ENCODE results near the gene ADGRD1.

Gene ADGRD1

DNA sequence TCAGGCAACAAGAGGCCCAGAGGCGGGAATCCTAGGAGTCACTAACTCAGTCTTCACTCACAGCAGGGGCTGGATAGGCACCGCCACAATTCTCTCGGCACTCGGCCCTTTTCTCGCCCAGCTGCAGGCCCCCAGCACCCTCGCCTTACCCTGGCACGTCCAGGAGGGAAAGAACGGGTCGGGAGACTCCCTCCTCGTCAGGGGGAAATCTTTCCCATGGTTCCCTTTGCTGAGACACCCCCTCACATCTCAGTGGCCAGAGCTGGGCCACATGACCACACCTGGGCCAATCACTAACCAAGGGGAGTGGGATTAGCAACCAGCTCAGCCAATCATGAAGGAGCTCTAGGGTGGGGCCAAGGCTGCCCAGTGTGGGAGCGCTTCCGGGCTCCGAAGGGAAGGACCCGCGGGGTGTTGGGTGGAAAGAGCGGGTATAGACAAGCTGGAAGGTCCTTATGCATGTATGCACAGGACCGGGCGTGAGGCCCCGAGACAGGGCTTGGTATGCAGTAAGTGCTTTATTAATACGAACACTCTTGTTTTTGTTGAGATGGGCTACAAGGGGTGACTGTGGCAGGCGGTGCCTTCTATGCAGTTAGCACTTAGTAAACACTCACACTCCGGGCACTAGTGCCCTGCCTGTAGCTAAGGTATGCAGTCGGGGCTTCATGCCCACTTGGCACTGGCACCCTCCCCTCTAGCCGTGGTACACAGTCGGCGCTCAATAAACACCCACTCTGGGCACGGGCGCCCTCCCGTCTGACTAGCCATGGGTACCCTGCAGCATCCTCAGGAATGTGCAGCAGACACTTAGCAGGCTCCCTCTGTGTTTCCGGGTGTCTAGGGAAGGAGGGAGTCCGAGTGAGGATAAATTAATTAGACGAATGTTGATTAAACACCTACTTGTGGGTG is 40.3 kb downstream of the ADGRD1 start:
- no peak for TF ChIP-seq POLR2AphosphoS5 (IDR thresholded peaks at IDR 0.05; ENCODE audit: low read depth, low read length)
- TF ChIP-seq REST (IDR thresholded peaks at IDR 0.05; ENCODE audit: insufficient read depth in 1 of 2, low read depth in 2 of 2, low read length in 2 of 2), result no peak
- TF ChIP-seq TAF1 (IDR thresholded peaks at IDR 0.05; ENCODE audit: borderline replicate concordance, insufficient read depth, low read length), result no peak
- TF ChIP-seq FOXP2 (optimal IDR thresholded peaks at IDR 0.05; ENCODE audit: borderline replicate concordance, extremely low read depth, extremely low read length, insufficient read depth), result no peak
- no peak for TF ChIP-seq SIN3A (IDR thresholded peaks at IDR 0.05; ENCODE audit: borderline replicate concordance, insufficient read depth, low read length)

DNA sequence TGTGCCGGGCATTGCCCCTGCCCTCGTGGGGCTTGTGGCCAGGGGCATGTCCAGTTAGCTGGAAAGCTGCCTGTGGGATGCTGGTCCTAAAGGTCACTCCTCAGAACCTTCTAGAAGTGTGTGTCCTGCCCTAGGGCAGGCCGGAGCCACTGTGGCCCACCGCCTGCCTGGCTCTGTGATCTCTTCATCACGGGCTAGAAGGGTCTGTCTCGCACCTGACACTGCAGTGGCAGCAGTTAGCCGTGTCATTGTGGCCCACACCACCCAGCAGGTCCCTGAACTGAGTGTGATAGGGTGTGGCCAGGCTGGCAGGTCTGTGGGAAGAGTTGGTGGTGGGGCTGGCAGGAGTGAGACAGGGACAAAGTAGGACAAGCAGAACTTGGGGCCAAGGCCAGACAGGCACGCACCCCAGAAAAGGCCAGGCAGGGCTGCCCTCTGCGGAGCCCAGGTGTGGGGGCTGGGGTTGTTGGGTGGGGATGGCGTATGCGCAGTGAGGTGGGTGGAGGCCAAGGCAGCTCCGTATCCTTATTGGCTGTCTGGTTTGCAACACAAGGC is 41.2 kb downstream of the ADGRD1 start:
- no peak for TF ChIP-seq REST (IDR thresholded peaks at IDR 0.05; ENCODE audit: insufficient read depth in 1 of 2, low read depth in 2 of 2, low read length in 2 of 2)
- no peak for TF ChIP-seq FOXP2 (optimal IDR thresholded peaks at IDR 0.05; ENCODE audit: borderline replicate concordance, extremely low read depth, extremely low read length, insufficient read depth)
- no peak for TF ChIP-seq TAF1 (IDR thresholded peaks at IDR 0.05; ENCODE audit: borderline replicate concordance, insufficient read depth, low read length)
- TF ChIP-seq SIN3A (IDR thresholded peaks at IDR 0.05; ENCODE audit: borderline replicate concordance, insufficient read depth, low read length), result no peak
- TF ChIP-seq POLR2AphosphoS5 (IDR thresholded peaks at IDR 0.05; ENCODE audit: low read depth, low read length), result no peak

DNA sequence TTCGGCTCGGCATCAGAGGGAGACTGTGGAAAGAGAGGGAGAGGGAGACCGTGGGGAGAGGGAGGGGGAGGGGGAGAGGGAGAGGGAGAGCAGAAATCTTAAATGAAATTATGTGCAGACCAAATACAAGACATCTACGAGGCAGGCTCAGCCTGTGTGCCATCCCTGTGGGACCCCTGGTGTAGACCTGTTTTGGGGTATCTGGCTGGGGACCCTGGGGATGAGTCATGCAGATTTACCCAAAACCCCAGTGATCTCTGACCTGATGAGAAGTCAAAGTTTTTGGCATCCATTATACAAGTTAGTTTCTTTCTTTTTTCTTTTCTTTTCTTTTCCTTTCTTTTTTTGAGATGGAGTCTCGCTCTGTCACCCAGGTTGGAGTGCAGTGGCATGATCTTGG is 44.4 kb downstream of the ADGRD1 start:
- TF ChIP-seq TAF1 (IDR thresholded peaks at IDR 0.05; ENCODE audit: borderline replicate concordance, insufficient read depth, low read length), result no peak
- TF ChIP-seq FOXP2 (optimal IDR thresholded peaks at IDR 0.05; ENCODE audit: borderline replicate concordance, extremely low read depth, extremely low read length, insufficient read depth), result no peak
- no peak for TF ChIP-seq REST (IDR thresholded peaks at IDR 0.05; ENCODE audit: insufficient read depth in 1 of 2, low read depth in 2 of 2, low read length in 2 of 2)
- TF ChIP-seq SIN3A (IDR thresholded peaks at IDR 0.05; ENCODE audit: borderline replicate concordance, insufficient read depth, low read length), result no peak
- TF ChIP-seq POLR2AphosphoS5 (IDR thresholded peaks at IDR 0.05; ENCODE audit: low read depth, low read length), result no peak

- TF ChIP-seq FOXP2 (optimal IDR thresholded peaks at IDR 0.05; ENCODE audit: borderline replicate concordance, extremely low read depth, extremely low read length, insufficient read depth) (no peak), TAF1 (IDR thresholded peaks at IDR 0.05; ENCODE audit: borderline replicate concordance, insufficient read depth, low read length) (no peak), POLR2AphosphoS5 (IDR thresholded peaks at IDR 0.05; ENCODE audit: low read depth, low read length) (no peak), REST (IDR thresholded peaks at IDR 0.05; ENCODE audit: insufficient read depth in 1 of 2, low read depth in 2 of 2, low read length in 2 of 2) (no peak), SIN3A (IDR thresholded peaks at IDR 0.05; ENCODE audit: borderline replicate concordance, insufficient read depth, low read length) (no peak)
These were observed 46.3 kb downstream of the ADGRD1 start for GRCh38 chr12:131000000-131000486.

Data from PFSK-1 (cell line).